Stimulated activated CD4-positive, alpha-beta T cell treated with anti-CD3 and anti-CD28 coated beads, Interleukin-2, amount 100 ng/mL, for 48 hours (primary cell): ENCODE data around the gene SAT1.

Source experiments
- DNase-seq, 2 donors: peaks; one replicate each; pipeline ENCODE4 v3.0.0-alpha.2; 2020

Gene SAT1

DNA sequence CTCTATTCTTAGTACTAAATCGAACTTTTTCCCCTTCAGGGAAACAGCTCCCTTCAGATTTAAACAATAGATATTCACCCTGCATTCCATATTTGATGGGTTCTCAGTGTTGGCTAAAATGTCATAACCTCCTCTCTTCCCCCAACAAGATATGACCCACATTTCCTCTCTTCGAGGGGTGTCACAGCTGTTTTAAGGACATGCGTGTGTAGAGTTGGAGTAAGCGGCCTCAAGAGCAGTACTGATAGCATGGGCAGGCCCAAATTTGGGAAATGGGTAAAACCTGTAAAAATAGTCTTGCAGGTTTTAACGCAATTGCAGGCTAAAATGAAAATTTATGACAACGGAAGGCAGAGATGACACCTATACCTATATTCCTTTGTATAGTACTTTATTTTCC lies 28.7 kb downstream of the SAT1 start:
- no peak for DNase-seq

DNA sequence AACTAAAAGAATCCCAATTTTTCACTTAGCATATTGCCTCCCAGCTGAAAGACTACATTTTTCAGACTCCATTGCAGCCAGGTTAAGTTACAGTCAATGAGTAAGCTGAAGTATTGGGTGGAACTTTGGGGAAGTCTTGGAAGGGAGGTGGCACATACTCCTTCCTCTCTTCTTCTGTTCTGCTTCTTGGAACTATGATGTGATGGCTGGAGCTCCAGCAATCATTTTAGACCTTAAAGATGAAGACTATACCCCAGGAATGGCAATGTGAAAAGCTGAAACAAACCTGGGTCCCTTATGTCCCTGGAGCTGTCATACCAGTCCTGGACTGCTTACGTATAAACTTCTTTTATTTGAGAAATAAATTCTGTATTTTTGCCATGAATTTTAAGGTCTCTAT lies 30.8 kb downstream of the SAT1 start:
- no peak for DNase-seq

DNA sequence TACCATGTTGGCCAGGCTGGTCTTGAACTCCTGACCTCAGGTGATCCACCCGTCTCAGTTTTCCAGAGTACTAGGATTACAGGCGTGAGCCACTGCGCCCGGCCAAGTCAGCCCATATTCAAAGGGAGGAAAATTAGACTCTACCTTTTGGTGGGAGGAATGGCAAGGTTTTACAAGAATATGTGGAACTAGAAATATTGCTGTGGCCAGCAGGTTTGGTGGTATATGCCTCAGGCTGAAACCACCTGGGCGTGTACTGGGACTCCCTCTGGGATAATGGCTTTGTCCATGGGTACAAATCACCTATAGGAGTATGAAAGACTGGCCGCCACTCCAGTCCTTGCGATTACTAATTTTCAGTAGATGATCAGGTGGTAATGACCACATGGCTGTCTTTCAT lies 32.4 kb downstream of the SAT1 start:
- no peak for DNase-seq

GRCh38 chrX:23816179-23816578 lies 33.2 kb downstream of the SAT1 start:
- no peak for DNase-seq

GRCh38 chrX:23817979-23818336 lies 35.0 kb downstream of the SAT1 start:
- DNase-seq = no peak

DNA sequence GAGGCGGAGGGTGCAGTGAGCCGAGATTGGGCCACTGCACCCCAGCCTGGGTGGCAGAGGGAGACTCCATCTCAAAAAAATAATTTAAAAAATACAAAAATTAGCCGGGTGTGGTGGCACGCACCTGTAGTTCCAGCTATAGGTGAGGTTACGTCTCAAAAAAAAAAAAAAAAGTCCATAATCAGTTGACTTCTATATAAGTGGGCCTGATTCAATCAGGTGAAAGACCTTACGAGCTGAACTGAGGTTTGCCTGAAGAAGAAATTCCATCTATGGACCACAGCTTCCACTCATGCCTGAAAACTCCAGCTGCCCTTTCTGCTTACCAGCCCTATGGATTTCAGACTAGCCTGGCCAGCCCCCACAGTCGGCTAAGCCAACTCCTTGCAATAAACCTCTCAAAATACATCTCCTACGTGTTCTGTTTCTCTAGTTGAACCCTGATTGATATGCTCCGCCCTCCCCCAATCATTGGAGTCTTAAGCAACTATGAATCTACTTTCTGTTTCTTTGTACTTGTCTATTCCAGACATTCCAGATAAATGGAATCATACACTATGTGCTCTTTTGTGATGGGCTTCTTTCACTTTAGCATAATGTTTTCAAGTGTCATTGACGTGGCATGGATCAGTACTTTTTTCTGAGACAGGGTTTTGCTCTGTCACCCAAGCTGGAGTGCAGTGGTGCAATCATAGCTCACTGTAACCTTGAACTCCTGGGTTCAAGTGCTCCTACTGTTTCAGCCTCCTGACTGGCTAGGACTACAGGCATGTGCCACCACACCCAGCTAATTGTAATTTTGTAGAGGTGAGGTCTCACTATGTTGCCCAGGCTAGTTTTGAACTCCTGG lies 36.6 kb downstream of the SAT1 start:
- no peak for DNase-seq

DNA sequence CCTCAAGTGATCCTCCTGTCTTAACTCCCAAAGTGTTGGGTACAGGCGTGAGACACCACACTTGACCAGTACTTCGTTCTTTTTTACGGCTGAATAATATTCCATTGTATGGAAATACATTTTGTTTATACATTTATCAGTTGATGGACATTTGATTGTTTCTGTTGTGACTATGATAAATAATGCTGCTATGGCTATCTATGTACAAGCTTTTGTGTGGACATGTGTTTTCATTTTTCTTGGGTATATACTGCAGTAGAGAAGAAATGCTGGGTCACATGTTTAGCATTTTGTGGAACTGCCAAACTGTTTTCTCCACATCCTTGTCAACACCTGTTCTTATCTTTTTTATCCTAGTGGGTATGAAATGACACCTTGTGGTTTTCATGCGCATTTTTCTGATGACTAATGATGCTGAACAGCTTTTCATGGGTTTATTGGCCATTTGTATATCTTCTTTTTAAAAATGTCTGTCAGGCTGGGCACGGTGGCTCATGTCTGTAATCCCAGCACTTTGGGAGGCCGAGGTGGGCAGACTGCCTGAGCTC lies 37.3 kb downstream of the SAT1 start:
- DNase-seq = no peak

- DNase-seq = no peak
Measured at GRCh38 chrX:23821847-23822246, 38.9 kb downstream of the SAT1 start.

DNA sequence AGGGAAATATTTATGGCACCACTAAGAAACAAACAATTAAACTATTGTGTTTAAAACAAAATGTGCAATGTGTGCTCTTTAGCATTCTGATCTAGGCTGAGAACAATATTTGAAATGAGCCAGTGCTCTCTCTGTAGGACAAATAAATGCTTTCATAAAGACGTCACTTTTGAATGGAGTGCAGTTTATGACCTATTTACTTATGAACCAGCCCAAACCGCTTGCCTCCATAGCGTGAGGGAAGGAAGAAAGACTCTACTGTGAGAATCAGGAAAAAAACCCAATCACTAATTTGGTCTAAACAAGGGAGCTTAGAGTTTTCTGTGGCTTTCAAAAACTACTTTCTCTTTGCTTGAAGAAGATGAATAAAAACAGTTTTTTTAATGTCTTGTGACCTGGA lies 39.4 kb downstream of the SAT1 start:
- DNase-seq = no peak

- DNase-seq = no peak
Measured at GRCh38 chrX:23822841-23823240, 39.9 kb downstream of the SAT1 start.

- DNase-seq = no peak
Measured at GRCh38 chrX:23825675-23826074, 42.7 kb downstream of the SAT1 start.

GRCh38 chrX:23826216-23826615 lies 43.2 kb downstream of the SAT1 start:
- no peak for DNase-seq

DNA sequence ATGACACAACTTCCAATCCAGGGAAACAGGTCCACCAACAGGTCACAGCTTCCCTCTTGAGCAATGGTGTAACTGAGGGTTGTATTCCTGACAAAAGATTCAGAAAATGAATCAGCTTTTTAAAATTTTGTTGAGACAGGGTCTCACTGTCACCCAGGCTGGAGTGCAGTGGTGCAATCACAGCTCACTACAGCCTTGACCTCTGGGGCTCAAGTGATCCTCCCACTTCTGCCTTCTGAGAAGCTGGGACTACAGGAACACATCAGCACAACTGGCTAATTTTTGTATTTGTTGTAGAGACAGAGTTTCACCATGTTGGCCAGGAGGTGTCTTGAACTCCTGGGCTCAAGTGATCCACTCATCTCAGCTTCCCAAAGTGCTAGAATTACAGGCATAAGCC lies 43.7 kb downstream of the SAT1 start:
- no peak for DNase-seq

GRCh38 chrX:23828881-23829280 lies 45.9 kb downstream of the SAT1 start:
- no peak for DNase-seq

DNA sequence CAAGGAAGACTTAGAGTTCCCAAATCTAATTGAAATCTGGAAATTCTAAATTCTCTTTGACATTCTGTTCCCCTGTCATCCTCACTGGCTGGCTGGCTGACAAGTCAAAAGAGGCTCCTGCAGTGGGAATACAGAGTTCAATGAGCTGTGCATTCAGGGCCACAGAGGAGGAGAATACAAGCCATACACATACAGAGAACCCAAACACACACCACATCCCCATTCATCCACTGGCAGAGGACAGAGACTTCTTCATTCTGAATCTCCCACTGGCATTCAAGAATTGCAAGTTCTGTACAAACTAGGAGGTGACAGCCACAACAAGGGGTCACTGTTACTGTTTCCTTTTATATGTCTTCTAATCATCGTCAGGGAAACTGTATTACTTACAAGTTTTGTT lies 49.7 kb downstream of the SAT1 start:
- no peak for DNase-seq
